DOHH2 (cell line): ENCODE data around the gene CACNA2D4.

Experiments used
- H3F3A ChIP-seq: fragments of 200-600 bp; sonication (generic), shearing (Covaris generic); 2 replicates; pipeline ENCODE4 v1.6.0; 2016; ENCODE audit warnings: antibody characterized with exemption, mild to moderate bottlenecking; ENCODE audit not compliant: control insufficient read depth, insufficient read depth
- H3K27ac ChIP-seq: fragments of 200-600 bp; sonication (generic); 2 replicates; pipeline ENCODE4 v1.5.1; 2014; ENCODE audit warnings: low read depth, mild to moderate bottlenecking, low read length, moderate library complexity
- H3K27me3 ChIP-seq: fragments of 200-600 bp; sonication (generic); 2 replicates; pipeline ENCODE4 v1.6.1; 2014; ENCODE audit warnings: mild to moderate bottlenecking, low read length, mixed read lengths; ENCODE audit not compliant: control insufficient read depth
- H3K36me3 ChIP-seq: fragments of 200-600 bp; sonication (generic); 2 replicates; pipeline ENCODE4 v1.6.1; 2014; ENCODE audit warnings: mild to moderate bottlenecking, low read length, moderate library complexity, mixed read lengths; ENCODE audit not compliant: control insufficient read depth
- H3K4me1 ChIP-seq: fragments of 200-600 bp; sonication (generic); 2 replicates; pipeline ENCODE4 v1.6.1; 2014; ENCODE audit warnings: mild to moderate bottlenecking, low read length, mixed read lengths; ENCODE audit not compliant: control insufficient read depth
- H3K4me2 ChIP-seq: fragments of 200-600 bp; sonication (generic); 2 replicates; pipeline ENCODE4 v1.6.0; 2014; ENCODE audit warnings: mild to moderate bottlenecking, low read length, moderate library complexity
- H3K4me3 ChIP-seq: fragments of 200-600 bp; sonication (generic); 2 replicates; pipeline ENCODE4 v1.5.1; 2014; ENCODE audit warnings: mild to moderate bottlenecking, low read length, mixed read lengths
- H3K79me2 ChIP-seq: fragments of 200-600 bp; sonication (generic); 2 replicates; pipeline ENCODE4 v1.6.1; 2014; ENCODE audit warnings: mild to moderate bottlenecking, low read length, mixed read lengths; ENCODE audit not compliant: control insufficient read depth
- H3K9me2 ChIP-seq: fragments of 200-600 bp; sonication (generic); replicated peaks from 2 replicates; pipeline ENCODE4 v1.6.1; 2014; ENCODE audit warnings: mild to moderate bottlenecking, low read length, mixed read lengths; ENCODE audit not compliant: control insufficient read depth
- H3K9me3 ChIP-seq: fragments of 200-600 bp; sonication (generic); 2 replicates; pipeline ENCODE4 v1.6.1; 2014; ENCODE audit warnings: antibody characterized with exemption, low read length, mixed read lengths; ENCODE audit not compliant: control insufficient read depth, insufficient read depth
- H4K20me1 ChIP-seq: fragments of 200-600 bp; sonication (generic); 2 replicates; pipeline ENCODE4 v1.6.0; 2014; ENCODE audit warnings: low read depth, mild to moderate bottlenecking, antibody characterized with exemption, low read length, moderate library complexity; ENCODE audit not compliant: control insufficient read depth, insufficient read depth
- CTCF ChIP-seq: fragments of 200-600 bp; sonication (generic); IDR thresholded peaks from one replicate; pipeline ENCODE4 v1.5.1; 2014; ENCODE audit warnings: antibody characterized with exemption, mild to moderate bottlenecking, low read depth, low read length; ENCODE audit not compliant: poor library complexity, severe bottlenecking
- EZH2phosphoT487 ChIP-seq: fragments of 200-600 bp; sonication (generic); IDR thresholded peaks from 2 replicates; pipeline ENCODE4 v1.6.1; 2017; ENCODE audit warnings: borderline replicate concordance, mild to moderate bottlenecking, antibody characterized with exemption, low read length, moderate library complexity, mixed read lengths

CACNA2D4 gene

GRCh38 chr12:1922075-1922709, 3.7 kb upstream of the CACNA2D4 start:
- TF ChIP-seq EZH2phosphoT487, result no peak
- TF ChIP-seq CTCF, result no peak
- Histone ChIP-seq H3K27me3 (0 out of 2 replicates have a peak, but pooled peaks cover 2% of the 10 kb centered on the region), H3K36me3 (no peaks in the 10 kb centered on the region), H3K4me1 (peaks cover 36% of the 10 kb centered on the region), H3K4me3 (no peak overlapping the region), H3F3A (0 out of 2 replicates have a peak, but pooled peaks cover 4% of the 10 kb centered on the region), H3K27ac (no peak overlapping the region), H3K9me3 (no peaks in the 10 kb centered on the region), H3K4me2 (no peak overlapping the region), H4K20me1 (no peaks in the 10 kb centered on the region), H3K79me2 (no peaks in the 10 kb centered on the region), H3K9me2 (no peaks in the 10 kb centered on the region)

- H3K9me3 ChIP-seq, result no peaks in the 10 kb centered on the region
Observed at GRCh38 chr12:1920971-1921370, 2.5 kb upstream of the CACNA2D4 start.

GRCh38 chr12:1920436-1920835, 2.0 kb upstream of the CACNA2D4 start:
- Histone ChIP-seq H3K27me3 (0 out of 2 replicates have a peak, but pooled peaks cover 2% of the 10 kb centered on the region), H3K36me3 (no peaks in the 10 kb centered on the region), H3K27ac (no peak overlapping the region), H3K9me3 (no peaks in the 10 kb centered on the region), H3K9me2 (no peaks in the 10 kb centered on the region), H3K4me1 (peaks cover 47% of the 10 kb centered on the region), H4K20me1 (no peaks in the 10 kb centered on the region), H3K4me2 (no peak overlapping the region), H3K4me3 (no peak overlapping the region), H3F3A (0 out of 2 replicates have a peak, but pooled peaks cover 4% of the 10 kb centered on the region), H3K79me2 (no peaks in the 10 kb centered on the region)
- no peak for TF ChIP-seq CTCF

More at GRCh38 chr12:1920971-1921370, 2.5 kb upstream of the CACNA2D4 start:
- H3K27ac ChIP-seq, result no peak overlapping the region
- 0 out of 2 replicates have a peak, but pooled peaks cover 2% of the 10 kb centered on the region for H3K27me3 ChIP-seq
- peaks cover 46% of the 10 kb centered on the region for H3K4me1 ChIP-seq
- no peaks in the 10 kb centered on the region for H3K9me2 ChIP-seq
- no peaks in the 10 kb centered on the region for H4K20me1 ChIP-seq
- TF ChIP-seq CTCF, result no peak
- no peak for TF ChIP-seq EZH2phosphoT487
- no peak overlapping the region for H3K4me2 ChIP-seq
- no peak overlapping the region for H3K4me3 ChIP-seq
- H3K36me3 ChIP-seq, result no peaks in the 10 kb centered on the region
- H3K79me2 ChIP-seq, result no peaks in the 10 kb centered on the region
- H3F3A ChIP-seq, result 0 out of 2 replicates have a peak, but pooled peaks cover 4% of the 10 kb centered on the region
